ENCODE data around the gene NAA20.
A peak's percentile ranks its signal among the peaks of the same experiment; 100 is the strongest.

The NAA20 gene

GRCh38 chr20:20020908-20021307, 3.7 kb downstream of the NAA20 start:
- no peak for DNase-seq

GRCh38 chr20:20021835-20022234, 4.7 kb downstream of the NAA20 start:
- DNase-seq = no peak

GRCh38 chr20:20022498-20022897, 5.3 kb downstream of the NAA20 start:
- DNase-seq = no peak

GRCh38 chr20:20023395-20023794, 6.2 kb downstream of the NAA20 start:
- DNase-seq = no peak

- no peak for DNase-seq
Measured at GRCh38 chr20:20024942-20025341, 7.8 kb downstream of the NAA20 start.

GRCh38 chr20:20027284-20027683, 10.1 kb downstream of the NAA20 start:
- no peak for DNase-seq

- no peak for DNase-seq
Measured at GRCh38 chr20:20031790-20032189, 14.6 kb downstream of the NAA20 start.

- no peak for DNase-seq
Measured at GRCh38 chr20:20034486-20034885, 17.3 kb downstream of the NAA20 start.

- no peak for DNase-seq
Measured at GRCh38 chr20:20036756-20037155, 19.6 kb downstream of the NAA20 start.

- no peak for DNase-seq
Measured at GRCh38 chr20:20037960-20038359, 20.8 kb downstream of the NAA20 start.

GRCh38 chr20:20038586-20038985, 21.4 kb downstream of the NAA20 start:
- no peak for DNase-seq

GRCh38 chr20:20039752-20040387, 22.7 kb downstream of the NAA20 start:
- DNase-seq = no peak

- DNase-seq = no peak
Measured at GRCh38 chr20:20051767-20052073, 34.6 kb downstream of the NAA20 start.

GRCh38 chr20:20052074-20052970, 35.2 kb downstream of the NAA20 start, which contains the start of the genes CFAP61 and CRNKL1:
Gene CFAP61, plus strand, starts transcription at chr20:20052532. Its CDS starts 4,122 bp downstream, at chr20:20056654.
Gene CRNKL1, minus strand, starts transcription at chr20:20052466. Its CDS starts 124 bp downstream, at chr20:20052342.
- DNase-seq = peak; percentile 97

- DNase-seq = no peak
Measured at GRCh38 chr20:20060234-20060998, 43.3 kb downstream of the NAA20 start.

GRCh38 chr20:20063941-20064702, 47.0 kb downstream of the NAA20 start:
- no peak for DNase-seq

GRCh38 chr20:20065361-20065760, 48.2 kb downstream of the NAA20 start:
- no peak for DNase-seq

GRCh38 chr20:20070871-20071726, 53.9 kb downstream of the NAA20 start:
- no peak for DNase-seq

GRCh38 chr20:20073801-20074371, 56.7 kb downstream of the NAA20 start:
- no peak for DNase-seq

- no peak for DNase-seq
Measured at GRCh38 chr20:20075032-20075431, 57.9 kb downstream of the NAA20 start.

All from femur (tissue), 1 donor.